IMR-90 (cell line): ENCODE data around the gene CCDC92. TPM values are rescaled to one million over a fixed set of nuclear protein-coding genes. Genes with fewer than 3 reads are reported as not detected.

Experiments used
- ATAC-seq: fragments of 200-7000 bp; cut with Tn5 transposase; 2 replicates; pipeline ENCODE4 v1.9.1; 2020; ENCODE audit warnings: low read depth, mild to moderate bottlenecking, moderate library complexity
- BruUV-seq: library from RNA; stranded (reverse); fragments of 400-500 nt; replicated peaks from 2 replicates; lab custom pipeline; 2021; lab: Mats Ljungman, UMichigan
- CTCF ChIA-PET: fragments of 300-600 bp; formaldehyde crosslinking; extraction: SDS; loops from one replicate; lab custom pipeline; 2021; ENCODE audit warnings: antibody characterized with exemption; lab: Yijun Ruan, JAX
- POLR2A ChIA-PET: fragments of 300-600 bp; sonication (Branson Sonifier 250); formaldehyde crosslinking; loops from one replicate; lab custom pipeline; 2022; ENCODE audit warnings: antibody characterized with exemption; ENCODE audit not compliant: unreplicated experiment; lab: Charles Lee
- DNase-seq: peaks from one replicate; pipeline ENCODE4 v3.0.0; 2013
- H2AFZ ChIP-seq: replicated peaks from 2 replicates; pipeline ENCODE3; 2013; ENCODE audit warnings: low read length, mild to moderate bottlenecking; ENCODE audit not compliant: poor library complexity
- H2AK5ac ChIP-seq: 2 replicates; pipeline ENCODE4 v1.6.1; 2013; ENCODE audit warnings: low read depth, low read length, inconsistent platforms
- H2AK9ac ChIP-seq: replicated peaks from 2 replicates; pipeline ENCODE3; 2013; ENCODE audit warnings: mild to moderate bottlenecking, low read depth, low read length, moderate library complexity; ENCODE audit not compliant: poor library complexity
- H2BK120ac ChIP-seq: 2 replicates; pipeline ENCODE4 v1.6.1; 2013; ENCODE audit warnings: low read depth, low read length, inconsistent platforms
- H2BK15ac ChIP-seq: 3 replicates; pipeline ENCODE4 v1.6.1; 2013; ENCODE audit warnings: low read depth, low read length, inconsistent platforms
- H2BK20ac ChIP-seq: 2 replicates; pipeline ENCODE4 v1.6.1; 2013; ENCODE audit warnings: low read depth, mild to moderate bottlenecking, inconsistent platforms, low read length, moderate library complexity
- H2BK5ac ChIP-seq: 2 replicates; pipeline ENCODE4 v1.6.1; 2013; ENCODE audit warnings: mild to moderate bottlenecking, low read depth, low read length, inconsistent platforms; ENCODE audit not compliant: poor library complexity, severe bottlenecking
- H3K14ac ChIP-seq: replicated peaks from 2 replicates; pipeline ENCODE4 v1.6.1; 2013; ENCODE audit warnings: low read depth, low read length, inconsistent platforms
- H3K18ac ChIP-seq: 2 replicates; pipeline ENCODE4 v1.6.1; 2013; ENCODE audit warnings: low read depth, low read length, control low read depth
- H3K23ac ChIP-seq: 2 replicates; pipeline ENCODE4 v1.6.1; 2013; ENCODE audit warnings: low read depth, low read length, inconsistent platforms
- H3K27ac ChIP-seq: 2 replicates; pipeline ENCODE4 v1.5.1; 2013; ENCODE audit warnings: mild to moderate bottlenecking, control low read depth, low read length; ENCODE audit not compliant: insufficient read depth
- H3K27me3 ChIP-seq: 2 replicates; pipeline ENCODE4 v1.6.1; 2013; ENCODE audit warnings: low read length; ENCODE audit not compliant: control insufficient read depth, insufficient read depth
- H3K36me3 ChIP-seq: 2 replicates; pipeline ENCODE4 v1.6.1; 2013; ENCODE audit warnings: low read length, mixed read lengths; ENCODE audit not compliant: control insufficient read depth, insufficient read depth
- H3K4ac ChIP-seq: 2 replicates; pipeline ENCODE4 v1.6.1; 2013; ENCODE audit warnings: low read depth, low read length, inconsistent platforms
- H3K4me1 ChIP-seq: 2 replicates; pipeline ENCODE4 v1.6.1; 2013; ENCODE audit warnings: low read length, mixed read lengths; ENCODE audit not compliant: control insufficient read depth, insufficient read depth
- H3K4me2 ChIP-seq: 2 replicates; pipeline ENCODE4 v1.6.1; 2013; ENCODE audit warnings: low read depth, mild to moderate bottlenecking, control low read depth, low read length, moderate library complexity
- H3K4me3 ChIP-seq: 2 replicates; pipeline ENCODE4 v1.5.1; 2013; ENCODE audit warnings: low read depth, mild to moderate bottlenecking, control low read depth, low read length, moderate library complexity; ENCODE audit not compliant: insufficient read depth
- H3K56ac ChIP-seq: 2 replicates; pipeline ENCODE4 v1.6.1; 2013; ENCODE audit warnings: low read length, inconsistent platforms; ENCODE audit not compliant: insufficient read depth; ENCODE audit errors: extremely low read depth
- H3K79me1 ChIP-seq, 2 experiments: 2 replicates each; pipeline ENCODE4 v1.6.1; 2013; ENCODE audit warnings: low read length in 2 of 2, inconsistent platforms in 1 of 2, low read depth in 1 of 2
- H3K9ac ChIP-seq: 2 replicates; pipeline ENCODE4 v1.6.1; 2013; ENCODE audit warnings: low read depth, low read length, control low read depth
- H3K9me1 ChIP-seq: 2 replicates; pipeline ENCODE4 v1.6.1; 2013; ENCODE audit warnings: low read length, inconsistent platforms; ENCODE audit not compliant: insufficient read depth
- H3K9me3 ChIP-seq: 2 replicates; pipeline ENCODE4 v1.6.1; 2013; ENCODE audit warnings: low read length; ENCODE audit not compliant: control insufficient read depth, insufficient read depth
- H4K20me1 ChIP-seq: 2 replicates; pipeline ENCODE4 v1.6.1; 2013; ENCODE audit warnings: low read length, inconsistent platforms; ENCODE audit not compliant: insufficient read depth
- H4K5ac ChIP-seq: 2 replicates; pipeline ENCODE4 v1.6.1; 2013; ENCODE audit warnings: mild to moderate bottlenecking, low read depth, low read length, control low read depth
- H4K8ac ChIP-seq, 2 experiments: 2 replicates each; pipeline ENCODE4 v1.6.1; 2013; ENCODE audit warnings: low read depth in 2 of 2, low read length in 2 of 2, control low read depth in 1 of 2, inconsistent platforms in 1 of 2
- H4K91ac ChIP-seq: 2 replicates; pipeline ENCODE4 v1.6.1; 2013; ENCODE audit warnings: low read depth, low read length, inconsistent platforms; ENCODE audit not compliant: insufficient read depth
- CEBPB ChIP-seq: IDR thresholded peaks from 2 replicates; pipeline ENCODE4 v1.6.1; 2012; ENCODE audit warnings: low read depth, low read length, improper control_type of control experiment
- CHD1 ChIP-seq: IDR thresholded peaks from 2 replicates; pipeline ENCODE4 v1.6.1; 2012; ENCODE audit warnings: low read depth, low read length, improper control_type of control experiment
- MAZ ChIP-seq: IDR thresholded peaks from 2 replicates; pipeline ENCODE4 v1.6.1; 2012; ENCODE audit warnings: low read depth, mild to moderate bottlenecking, low read length, improper control_type of control experiment, moderate library complexity, borderline replicate concordance
- MXI1 ChIP-seq: IDR thresholded peaks from 2 replicates; pipeline ENCODE4 v1.6.1; 2012; ENCODE audit warnings: low read depth, mild to moderate bottlenecking, low read length, moderate library complexity, borderline replicate concordance
- NFE2L2 ChIP-seq: fragments of 150-350 bp; IDR thresholded peaks from 2 replicates; pipeline ENCODE4 v1.6.1; 2016; ENCODE audit warnings: low read depth, mild to moderate bottlenecking, low read length
- POLR2A ChIP-seq: IDR thresholded peaks from 2 replicates; pipeline ENCODE4 v1.6.1; 2012; ENCODE audit warnings: mild to moderate bottlenecking, low read depth, low read length
- RAD21 ChIP-seq: IDR thresholded peaks from 2 replicates; pipeline ENCODE4 v1.6.1; 2012; ENCODE audit warnings: low read length, improper control_type of control experiment
- WGBS, 2 experiments: methylation state at CpG; one replicate each; pipeline versions ENCODE4 v1.1.5 to v1.1.7; 2013; ENCODE audit warnings: missing lambda C conversion rate in 2 of 2; ENCODE audit not compliant: insufficient read length in 1 of 2; ENCODE audit errors: extremely low coverage in 2 of 2; 5-methylcytosine and 5-hydroxymethylcytosine counted together
- dilution Hi-C: fragments of 300-500 bp; cut with HindIII; formaldehyde crosslinking; loops from one replicate; pipeline ENCODE4 v1.14.3; 2018; ENCODE audit warnings: low sequenced_read_pairs; ENCODE audit not compliant: unreplicated experiment
- in situ Hi-C: fragments of 300-500 bp; cut with MboI; formaldehyde crosslinking; loops from 3 replicates; pipeline ENCODE4 v1.14.3; 2019; ENCODE audit warnings: low sequenced_read_pairs, inconsistent platforms, mixed read lengths
- intact Hi-C: fragments of 100-400 bp; cut with micrococcal nuclease; formaldehyde crosslinking; loops from 2 replicates; pipeline ENCODE4 v1.10.0; 2022
- polyA plus RNA-seq, 3 experiments: library from polyadenylated mRNA; depleted of rRNA; stranded (reverse); fragments of >200 nt; gene quantifications; 2 replicates each; pipeline ENCODE4 v1.2.3, GENCODE V29; 2012; ENCODE audit warnings: low replicate concordance in 1 of 3
- total RNA-seq: library from RNA; depleted of rRNA; stranded (reverse); fragments of >200 nt; gene quantifications from 2 replicates; pipeline ENCODE4 v1.2.3, GENCODE V29; 2012

CCDC92 gene
- total and polyA plus RNA-seq, 2 of the 4 experiments (the other 2 are of a cell fraction), result 5.7 to 55.5 TPM

DNA sequence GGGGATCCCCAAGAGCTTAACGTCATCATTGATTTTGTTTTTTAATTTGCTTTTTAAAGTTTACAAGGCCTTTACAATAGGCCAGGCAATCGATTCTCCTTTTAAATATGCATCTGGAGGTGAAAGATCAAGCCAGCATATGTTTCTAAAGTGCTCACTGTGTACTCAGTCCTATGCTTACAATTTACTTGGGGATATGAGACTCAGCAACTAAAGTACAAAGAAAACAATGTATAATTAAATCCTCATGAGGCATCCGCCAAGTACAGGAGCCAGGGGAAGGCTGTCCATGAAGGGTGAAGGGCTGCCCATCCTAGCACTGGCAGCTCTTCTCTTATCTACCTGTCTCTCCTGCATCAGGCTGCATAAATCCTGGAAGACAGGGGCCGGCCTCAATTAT lies 11.8 kb downstream of the CCDC92 start:
- no peak overlapping the region for H3K9ac ChIP-seq
- no peak overlapping the region for H3K4ac ChIP-seq
- H3K4me1 ChIP-seq, result no peaks in the 10 kb centered on the region
- POLR2A ChIA-PET, result no interaction called here
- no peak for DNase-seq
- no peak overlapping the region for H3K23ac ChIP-seq
- WGBS, 2 experiments, result 100% methylated on average over 1 of the region's 4 CpGs; no CpG with 5 or more reads in 1 of the 2 experiments
- no peak overlapping the region for H3K56ac ChIP-seq
- no peak overlapping the region for H2BK15ac ChIP-seq
- TF ChIP-seq POLR2A, result no peak
- TF ChIP-seq RAD21, result no peak
- TF ChIP-seq CEBPB, result no peak
- TF ChIP-seq NFE2L2, result no peak
- TF ChIP-seq CHD1, result no peak
- no peak for TF ChIP-seq MXI1
- no peak for TF ChIP-seq MAZ
- no peak overlapping the region for H2BK5ac ChIP-seq
- H3K18ac ChIP-seq, result no peak overlapping the region
- no peak overlapping the region for H3K27ac ChIP-seq
- H3K79me1 ChIP-seq, result peaks cover 29 to 68% of the 10 kb centered on the region in 2 experiments
- intact Hi-C loops (loop anchor here (1.0 kb wide), 1 partner anchor 9 kb away; no protein-coding TSS in a partner anchor), in situ Hi-C loops (no loop called here), dilution Hi-C loops (no loop called here)
- CTCF ChIA-PET, result no interaction called here
- no peak overlapping the region for H4K5ac ChIP-seq
- no peak overlapping the region for H4K8ac ChIP-seq
- no peak overlapping the region for H3K14ac ChIP-seq
- no peak overlapping the region for H2BK20ac ChIP-seq
- peaks cover 3% of the 10 kb centered on the region; the same call in 1 of the 2 replicates for H4K20me1 ChIP-seq
- no TSS peak for BruUV-seq
- ATAC-seq, result no peak
- peaks cover 11% of the 10 kb centered on the region for H3K9me1 ChIP-seq
- no peak overlapping the region for H2BK120ac ChIP-seq
- peaks cover 2% of the 10 kb centered on the region; the same call in 1 of the 2 replicates for H3K36me3 ChIP-seq
- no peak overlapping the region for H3K4me2 ChIP-seq
- no peak overlapping the region for H2AFZ ChIP-seq
- no peak overlapping the region for H2AK9ac ChIP-seq
- no peak overlapping the region for H2AK5ac ChIP-seq
- no peak overlapping the region for H3K4me3 ChIP-seq
- H3K27me3 ChIP-seq, result no peaks in the 10 kb centered on the region
- no peak overlapping the region for H4K91ac ChIP-seq
- H3K9me3 ChIP-seq, result no peaks in the 10 kb centered on the region
